GM18907 (cell line): ENCODE results near the gene EDNRA.

Source experiments
- ATAC-seq: cut with Tn5 transposase; IDR thresholded peaks from one replicate; pipeline ENCODE4 v1.9.1; 2021; ENCODE audit warnings: mild to moderate bottlenecking, moderate library complexity; ENCODE audit not compliant: unreplicated experiment

EDNRA gene

DNA sequence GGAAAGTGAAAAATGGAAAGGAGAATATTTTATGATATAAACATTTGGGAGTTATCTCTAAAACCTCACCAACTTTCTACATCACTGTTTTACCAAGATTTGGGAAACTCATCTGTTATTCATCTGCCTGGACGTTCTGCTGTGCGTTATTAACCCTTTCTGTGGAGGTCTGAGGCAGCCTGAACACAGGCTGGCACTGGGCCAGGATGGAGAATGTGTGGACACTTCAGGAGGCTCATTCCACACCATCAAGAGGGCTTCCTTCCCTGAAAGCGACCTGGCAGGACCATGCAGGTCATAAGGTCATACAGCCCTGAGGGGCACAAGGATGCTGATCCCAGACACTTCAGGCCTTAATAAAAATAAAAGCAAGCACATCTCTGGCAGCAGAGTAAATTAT, 105.1 kb downstream of the EDNRA start:
- no peak for ATAC-seq

GRCh38 chr4:147586637-147587036, 105.7 kb downstream of the EDNRA start:
- ATAC-seq, result peak; percentile 69

- ATAC-seq, result no peak
These were observed 106.1 kb downstream of the EDNRA start for GRCh38 chr4:147587041-147587440.

DNA sequence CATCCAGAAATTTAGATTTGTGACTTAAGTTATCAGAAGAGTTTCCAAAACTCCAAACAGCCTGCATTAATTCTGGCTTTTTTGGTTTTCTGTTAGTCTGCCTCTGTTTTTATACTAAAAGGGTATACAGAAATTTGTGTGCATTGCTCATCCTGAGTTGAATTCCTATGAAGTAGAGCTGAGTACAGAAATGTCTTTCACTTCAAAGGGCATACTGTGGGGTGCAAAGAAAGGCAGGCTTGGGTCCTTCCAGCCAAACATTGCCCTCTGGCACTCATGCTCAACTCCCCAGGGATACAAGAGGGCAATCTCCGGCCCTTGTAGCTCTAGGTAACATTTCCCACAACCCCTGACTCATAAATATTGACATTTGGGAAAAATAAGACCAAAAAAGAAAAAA, 108.7 kb downstream of the EDNRA start:
- no peak for ATAC-seq

DNA sequence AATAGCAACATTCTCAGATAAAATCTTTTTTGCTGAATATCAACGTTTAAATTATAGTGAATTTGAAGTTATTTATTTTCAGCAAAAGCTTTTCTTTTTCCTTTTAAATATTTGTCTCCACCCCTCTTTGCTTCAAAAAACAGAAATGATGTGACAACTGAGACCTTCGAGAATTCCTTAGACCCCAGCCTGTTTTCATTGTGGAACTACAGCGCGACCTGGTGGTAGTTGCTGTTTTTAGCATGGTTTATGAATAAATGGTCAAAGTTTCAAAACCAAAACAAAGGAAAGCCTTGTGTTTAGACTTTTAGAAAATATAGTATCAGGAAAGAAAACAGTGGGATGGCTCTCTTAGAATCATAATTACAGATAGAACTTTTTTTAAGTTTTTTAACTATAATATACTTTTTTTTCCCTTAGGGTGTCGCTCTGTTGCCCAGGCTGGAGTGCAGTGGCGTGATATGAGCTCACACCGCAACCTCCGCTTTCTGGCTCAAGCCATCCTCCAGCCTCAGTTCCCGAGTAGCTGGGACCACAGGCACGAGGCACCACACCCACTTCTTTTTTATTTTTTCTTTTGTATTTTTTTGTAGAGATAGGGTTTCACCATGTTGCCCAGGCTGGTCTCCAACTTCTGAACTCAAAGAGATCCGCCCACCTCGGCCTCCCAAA, 109.5 kb downstream of the EDNRA start:
- peak; percentile 52 for ATAC-seq

- ATAC-seq, result no peak
These were observed 110.2 kb downstream of the EDNRA start for GRCh38 chr4:147591106-147591505.

DNA sequence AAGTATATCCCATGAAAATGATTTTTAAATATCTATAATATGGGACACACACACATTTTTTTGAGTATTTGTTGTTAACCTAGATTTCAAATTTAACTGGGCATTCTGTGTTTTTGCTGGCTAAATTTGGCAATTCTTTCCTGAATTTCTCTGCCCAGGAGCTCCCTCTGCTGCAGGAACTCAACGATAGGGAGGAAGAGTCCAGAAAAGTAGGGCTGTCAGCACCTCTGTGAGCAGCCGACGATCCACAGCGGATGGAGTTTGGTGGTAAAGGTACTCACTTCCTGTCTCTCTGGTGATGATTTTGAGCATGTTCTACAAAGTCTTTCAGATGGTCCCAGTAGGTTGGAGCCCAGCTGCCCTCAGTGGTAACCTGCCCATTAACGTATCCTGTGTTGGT, 113.2 kb downstream of the EDNRA start:
- no peak for ATAC-seq
